Spleen (tissue), 7 donors: Measurements from ENCODE around the gene UFSP2.

Source experiments
- POLR2A ChIP-seq, 3 donors: fragments of 450-650 bp; IDR thresholded peaks; one replicate each; pipeline ENCODE4 v1.5.1; 2017; ENCODE audit warnings: antibody characterized with exemption in 3 of 3, mild to moderate bottlenecking in 1 of 3
- TF ChIP-seq, protein P1 (sequence below), 11 experiments: fragments of 200-600 bp in 7 of 11; fragments of 450-650 bp in 4 of 11; sonication (generic) in 4 of 11; IDR thresholded peaks in 8 of 11; conservative IDR thresholded peaks in 3 of 11; 1 replicate in 7 of 11; 2 replicates in 4 of 11; pipeline versions ENCODE4 v1.4.0 to v1.8.0; 2016 to 2021; ENCODE audit warnings: antibody characterized with exemption in 11 of 11, inconsistent platforms in 4 of 11, mild to moderate bottlenecking in 1 of 11
- donor health status: DM: no; HTN: no; CAD: no; lungs with moderate emphysema.
- donor health status: DM: no; HTN: no; CAD: no.
- donor health status: DM: no; HTN: no; CAD: no.

DNA sequence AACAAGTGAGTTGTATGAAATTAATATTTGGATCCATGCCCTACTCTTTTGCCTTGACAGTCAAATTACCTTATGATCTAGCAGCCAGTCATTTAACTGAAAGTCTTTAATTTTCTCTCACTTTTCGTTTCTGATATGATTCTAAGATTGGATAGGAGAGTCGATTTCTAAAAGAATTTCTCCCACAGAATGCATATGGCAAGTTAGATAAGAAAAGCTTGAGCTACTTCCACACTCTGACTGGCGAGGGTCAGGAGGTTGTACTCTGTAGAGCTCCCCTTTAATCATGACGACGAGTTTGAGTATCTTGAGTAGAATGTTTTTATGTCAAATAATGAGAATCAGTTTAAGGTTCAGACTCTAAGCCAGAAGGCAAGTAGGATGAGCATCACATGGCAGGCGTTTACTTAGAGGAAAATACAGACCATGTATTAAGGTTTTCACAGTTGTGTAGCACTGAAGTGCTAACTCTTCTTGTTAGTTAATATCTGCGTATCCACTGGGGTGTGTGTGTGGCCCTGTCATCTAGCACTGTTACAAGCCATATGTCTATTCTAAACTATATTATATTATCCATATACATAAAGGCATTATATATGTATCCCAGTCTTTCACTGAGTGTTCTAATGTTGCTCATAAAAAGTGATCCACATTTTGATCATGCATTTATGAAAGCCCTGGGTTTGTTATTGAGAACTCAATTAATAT is 67.9 kb downstream of the UFSP2 start:
- TF ChIP-seq, protein P1, sequence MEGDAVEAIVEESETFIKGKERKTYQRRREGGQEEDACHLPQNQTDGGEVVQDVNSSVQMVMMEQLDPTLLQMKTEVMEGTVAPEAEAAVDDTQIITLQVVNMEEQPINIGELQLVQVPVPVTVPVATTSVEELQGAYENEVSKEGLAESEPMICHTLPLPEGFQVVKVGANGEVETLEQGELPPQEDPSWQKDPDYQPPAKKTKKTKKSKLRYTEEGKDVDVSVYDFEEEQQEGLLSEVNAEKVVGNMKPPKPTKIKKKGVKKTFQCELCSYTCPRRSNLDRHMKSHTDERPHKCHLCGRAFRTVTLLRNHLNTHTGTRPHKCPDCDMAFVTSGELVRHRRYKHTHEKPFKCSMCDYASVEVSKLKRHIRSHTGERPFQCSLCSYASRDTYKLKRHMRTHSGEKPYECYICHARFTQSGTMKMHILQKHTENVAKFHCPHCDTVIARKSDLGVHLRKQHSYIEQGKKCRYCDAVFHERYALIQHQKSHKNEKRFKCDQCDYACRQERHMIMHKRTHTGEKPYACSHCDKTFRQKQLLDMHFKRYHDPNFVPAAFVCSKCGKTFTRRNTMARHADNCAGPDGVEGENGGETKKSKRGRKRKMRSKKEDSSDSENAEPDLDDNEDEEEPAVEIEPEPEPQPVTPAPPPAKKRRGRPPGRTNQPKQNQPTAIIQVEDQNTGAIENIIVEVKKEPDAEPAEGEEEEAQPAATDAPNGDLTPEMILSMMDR (IDR thresholded peaks at IDR 0.05 in 8 of 11, conservative IDR thresholded peaks at IDR 0.05 in 3 of 11): no peak
- TF ChIP-seq POLR2A (IDR thresholded peaks at IDR 0.05): no peak
